ENCODE data around the gene SLC2A1. TPM values are rescaled to one million over a fixed set of nuclear protein-coding genes. Genes with fewer than 3 reads are reported as not detected.
"Not testable (repeated sequence)": the region's sequence is repeated elsewhere in the genome, so short reads cannot be mapped to it uniquely, and the experiment has no call there.

The SLC2A1 gene
- polyA plus RNA-seq, 10 donors: 16.5 to 49.7 (median 21.2) TPM

GRCh38 chr1:42908046-42908445 is 50.6 kb downstream of the SLC2A1 start:
- DNase-seq: no peak

- no peak for DNase-seq
Observed at GRCh38 chr1:42904434-42904833, 54.2 kb downstream of the SLC2A1 start.

GRCh38 chr1:42899960-42900359 is 58.7 kb downstream of the SLC2A1 start:
- DNase-seq: not testable (repeated sequence)

- no peak for DNase-seq
Observed at GRCh38 chr1:42891465-42892138, 67.1 kb downstream of the SLC2A1 start.

GRCh38 chr1:42889264-42889663 is 69.4 kb downstream of the SLC2A1 start:
- DNase-seq: no peak

GRCh38 chr1:42888013-42888633 is 70.5 kb downstream of the SLC2A1 start:
- DNase-seq: no peak

- DNase-seq: no peak
Observed at GRCh38 chr1:42887366-42887765, 71.3 kb downstream of the SLC2A1 start.

GRCh38 chr1:42886800-42887199 is 71.9 kb downstream of the SLC2A1 start:
- no peak for DNase-seq

- DNase-seq: no peak
Observed at GRCh38 chr1:42886046-42886739, 72.5 kb downstream of the SLC2A1 start.

GRCh38 chr1:42880384-42880783 is 78.3 kb downstream of the SLC2A1 start:
- no peak for DNase-seq

- DNase-seq: peak in 1 of 3 donors; percentile 2
Observed at GRCh38 chr1:42877380-42877779, 81.3 kb downstream of the SLC2A1 start.

- DNase-seq: no peak
Observed at GRCh38 chr1:42876009-42876408, 82.7 kb downstream of the SLC2A1 start.

Other genes with a start within 250 kb of the SLC2A1 start
- gene CLDN19, start 218.6 kb downstream of the SLC2A1 start, polyA plus RNA-seq (ENCODE audit: insufficient read length in 10 of 10): 1 to 10 TPM in 2 of 10 donors, under 1 TPM in 8; 0.25 to 1.8 (median 0.61) TPM
- gene P3H1, start 191.8 kb downstream of the SLC2A1 start, polyA plus RNA-seq (ENCODE audit: insufficient read length in 10 of 10): 100 to 1,000 TPM in 1 of 10 donors, 10 to 100 TPM in 9; 60.2 to 105 (median 70.4) TPM
- gene C1orf50, start 191.6 kb downstream of the SLC2A1 start, polyA plus RNA-seq (ENCODE audit: insufficient read length in 10 of 10): 10 to 100 TPM in 6 of 10 donors, 1 to 10 TPM in 4; 5.8 to 13.9 (median 10.9) TPM
- gene TMEM269, start 173.9 kb downstream of the SLC2A1 start, polyA plus RNA-seq (ENCODE audit: insufficient read length in 10 of 10): 1 to 10 TPM in 3 of 10 donors, under 1 TPM in 7; 0.46 to 1.4 (median 0.73) TPM
- gene ERMAP, start 141.7 kb downstream of the SLC2A1 start, polyA plus RNA-seq (ENCODE audit: insufficient read length in 10 of 10): 10 to 100 TPM in 3 of 10 donors, 1 to 10 TPM in 7; 5.9 to 12.0 (median 8.3) TPM
- 10 to 100 TPM; 38.7 to 68.2 (median 47.1) TPM for gene SVBP, start 141.5 kb downstream of the SLC2A1 start, polyA plus RNA-seq (ENCODE audit: insufficient read length in 10 of 10)
- gene ZNF691, start 112.3 kb downstream of the SLC2A1 start, polyA plus RNA-seq (ENCODE audit: insufficient read length in 10 of 10): 10 to 100 TPM in 2 of 10 donors, 1 to 10 TPM in 8; 7.5 to 11.6 (median 9.2) TPM
- gene EBNA1BP2, start 213.4 kb upstream of the SLC2A1 start, polyA plus RNA-seq (ENCODE audit: insufficient read length in 10 of 10): 10 to 100 TPM; 29.9 to 47.7 (median 34.7) TPM
- gene CFAP57, start 213.5 kb upstream of the SLC2A1 start, polyA plus RNA-seq (ENCODE audit: insufficient read length in 10 of 10): under 1 TPM; 0.11 to 0.88 (median 0.21) TPM

All from muscle of back (tissue), 11 donors.